Measurements from ENCODE around the gene CELA3B.
"Not testable (repeated sequence)": the region's sequence is repeated elsewhere in the genome, so short reads cannot be mapped to it uniquely, and the experiment has no call there.

CELA3B gene

GRCh38 chr1:21980515-21981220 lies 3.8 kb downstream of the CELA3B start:
- not testable (repeated sequence) for DNase-seq

GRCh38 chr1:21981253-21981652 lies 4.4 kb downstream of the CELA3B start:
- DNase-seq: not testable (repeated sequence)

GRCh38 chr1:21982122-21982521 lies 5.3 kb downstream of the CELA3B start:
- DNase-seq: not testable (repeated sequence)

- DNase-seq: not testable (repeated sequence)
Measured at GRCh38 chr1:21983539-21983938, 6.7 kb downstream of the CELA3B start.

GRCh38 chr1:21985893-21986292 lies 9.1 kb downstream of the CELA3B start:
- not testable (repeated sequence) for DNase-seq

- not testable (repeated sequence) for DNase-seq
Measured at GRCh38 chr1:21986386-21986785, 9.6 kb downstream of the CELA3B start.

- not testable (repeated sequence) for DNase-seq
Measured at GRCh38 chr1:21989672-21990393, 13.0 kb downstream of the CELA3B start.

- not testable (repeated sequence) for DNase-seq
Measured at GRCh38 chr1:21992186-21992585, 15.4 kb downstream of the CELA3B start.

GRCh38 chr1:21994716-21995115 lies 17.9 kb downstream of the CELA3B start:
- DNase-seq: not testable (repeated sequence)

- DNase-seq: not testable (repeated sequence)
Measured at GRCh38 chr1:21996663-21996970, 19.8 kb downstream of the CELA3B start.

- DNase-seq: peak; percentile 49
Measured at GRCh38 chr1:21997891-21998623, 21.2 kb downstream of the CELA3B start.

- not testable (repeated sequence) for DNase-seq
Measured at GRCh38 chr1:21998624-21999294, 21.9 kb downstream of the CELA3B start.

GRCh38 chr1:21999645-22000044 lies 22.8 kb downstream of the CELA3B start:
- DNase-seq: not testable (repeated sequence)

GRCh38 chr1:22001409-22001808 lies 24.6 kb downstream of the CELA3B start, which contains the start of gene CELA3A:
TSS of gene CELA3A (plus strand) at chr1:22001657. CDS start at chr1:22001675, 18 bp downstream.
- DNase-seq: no peak

- not testable (repeated sequence) for DNase-seq
Measured at GRCh38 chr1:22002461-22002860, 25.6 kb downstream of the CELA3B start.

- not testable (repeated sequence) for DNase-seq
Measured at GRCh38 chr1:22002875-22003274, 26.1 kb downstream of the CELA3B start.

- DNase-seq: not testable (repeated sequence)
Measured at GRCh38 chr1:22003959-22004358, 27.1 kb downstream of the CELA3B start.

- DNase-seq: peak; percentile 26
Measured at GRCh38 chr1:22005261-22006149, 28.7 kb downstream of the CELA3B start.

GRCh38 chr1:22006736-22007135 lies 29.9 kb downstream of the CELA3B start:
- DNase-seq: not testable (repeated sequence)

- DNase-seq: not testable (repeated sequence)
Measured at GRCh38 chr1:22007262-22007661, 30.4 kb downstream of the CELA3B start.

GRCh38 chr1:22009566-22009965 lies 32.7 kb downstream of the CELA3B start:
- DNase-seq: not testable (repeated sequence)

- not testable (repeated sequence) for DNase-seq
Measured at GRCh38 chr1:22012752-22013151, 35.9 kb downstream of the CELA3B start.

Measured in kidney glomerular epithelial cell (primary cell).